Activated CD8-positive, alpha-beta memory T cell treated with anti-CD3 and anti-CD28 coated beads, Interleukin-2, amount 50 U/mL, for 24 hours (primary cell): Measurements from ENCODE around the gene GRK4.
A peak's percentile ranks its signal among the peaks of the same experiment; 100 is the strongest.
"Not testable (repeated sequence)": the region's sequence is repeated elsewhere in the genome, so short reads cannot be mapped to it uniquely, and the experiment has no call there.

ENCODE experiments used
- DNase-seq: peaks from one replicate; pipeline ENCODE4 v3.0.0-alpha.2; 2020; ENCODE audit errors: extremely low read depth

GRK4 gene

DNA sequence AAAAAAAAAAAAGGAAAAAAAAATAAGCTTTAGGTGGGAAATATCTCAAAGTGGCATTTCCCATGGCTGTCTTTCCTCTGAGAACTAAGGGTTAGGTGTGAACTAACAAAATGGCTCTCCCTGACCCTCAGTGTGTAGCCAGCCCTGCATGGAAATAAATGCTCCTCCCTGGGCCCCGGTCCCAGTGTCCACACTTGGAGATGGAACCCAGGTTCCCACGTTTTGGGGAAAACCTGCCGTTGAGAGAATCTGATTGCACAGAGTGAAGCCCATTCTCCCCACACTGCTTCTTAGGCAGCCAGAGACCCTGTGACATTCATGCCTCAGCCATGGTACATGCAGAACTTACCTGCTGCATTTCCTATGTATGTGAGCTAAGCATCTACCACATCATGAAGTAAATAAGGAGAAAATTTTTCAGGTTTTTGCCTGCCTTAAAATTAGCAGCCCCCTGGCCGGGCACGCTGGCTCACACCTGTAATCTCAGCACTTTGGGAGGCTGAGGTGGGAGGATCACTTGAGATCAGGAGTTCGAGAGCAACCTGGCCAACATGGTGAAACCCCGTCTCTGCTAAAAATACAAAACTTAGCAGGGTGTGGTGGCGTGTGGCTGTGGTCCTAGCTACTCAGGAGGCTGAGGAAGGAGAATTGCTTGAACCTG lies 76.5 kb downstream of the GRK4 start:
- DNase-seq: no peak

GRCh38 chr4:3040452-3041191 lies 77.3 kb downstream of the GRK4 start:
- DNase-seq: no peak

DNA sequence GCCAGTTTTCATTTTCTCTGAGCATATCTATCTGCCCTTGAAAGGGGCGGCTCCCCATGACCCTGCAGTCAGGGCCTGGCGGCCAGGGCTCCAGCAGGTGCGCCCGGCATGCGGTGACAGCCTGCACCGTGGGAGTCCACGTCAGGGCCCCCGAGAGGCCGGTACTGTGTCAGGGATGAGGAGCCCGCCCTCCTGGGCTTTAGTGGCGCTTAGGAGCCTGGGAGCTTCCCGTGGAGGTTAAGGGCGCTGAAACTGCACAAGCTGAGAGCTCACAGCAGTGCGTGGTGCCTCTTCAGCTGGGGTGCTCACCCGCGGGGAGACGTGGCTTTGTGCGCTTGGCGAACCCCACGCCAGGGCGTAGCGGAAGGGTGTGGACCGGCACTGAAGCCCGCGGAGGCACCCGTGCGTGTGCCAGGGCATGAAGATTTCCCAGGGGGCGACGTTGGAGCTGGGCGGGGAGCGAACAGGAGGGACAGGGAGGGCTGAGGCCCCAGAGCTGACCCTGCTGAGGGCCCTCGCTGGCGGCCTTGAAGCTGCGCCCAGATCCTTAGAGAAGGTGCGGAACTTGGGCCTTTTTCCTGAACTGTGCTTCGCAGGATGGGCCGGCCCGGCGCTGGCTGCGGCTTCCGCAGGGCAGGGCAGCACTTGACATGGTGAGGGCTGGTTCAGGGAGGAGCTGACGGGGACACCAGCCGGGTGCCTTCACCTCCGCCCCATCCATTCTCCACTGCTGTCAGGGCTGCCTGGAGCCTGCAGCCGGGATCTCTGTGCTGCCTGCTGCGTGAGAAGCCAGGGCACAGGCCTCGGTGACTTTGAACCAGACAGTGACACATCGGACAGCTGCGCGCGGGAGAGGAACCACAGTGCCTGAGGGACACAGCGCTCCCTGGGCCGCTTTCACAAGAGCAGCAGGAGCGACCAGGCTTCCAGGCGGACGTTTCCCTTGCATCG lies 78.1 kb downstream of the GRK4 start:
- DNase-seq: no peak

DNA sequence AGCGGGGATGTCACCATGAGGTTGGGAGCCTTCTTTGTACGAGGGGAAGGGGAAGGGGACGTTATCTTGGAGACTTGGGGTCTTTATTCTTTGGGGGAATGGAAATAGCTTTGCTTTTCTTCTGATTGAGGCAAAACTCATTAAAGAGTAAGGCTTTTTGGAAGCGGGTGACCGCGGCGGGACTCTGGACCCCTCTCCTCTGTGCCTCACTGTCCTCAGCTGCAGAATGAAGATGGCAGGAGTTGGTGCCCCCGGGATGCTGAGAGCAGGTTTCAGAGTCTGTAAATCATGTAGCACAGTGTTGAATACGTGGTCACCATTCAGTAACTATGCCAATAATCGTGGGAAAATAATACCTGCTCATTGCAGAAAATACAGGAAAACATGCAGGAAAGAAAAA lies 78.9 kb downstream of the GRK4 start:
- DNase-seq: no peak

- no peak for DNase-seq
Measured at GRCh38 chr4:3043282-3044020, 80.1 kb downstream of the GRK4 start.

- peak; percentile 39 for DNase-seq
Measured at GRCh38 chr4:3044870-3045819, 81.8 kb downstream of the GRK4 start.

GRCh38 chr4:3046162-3046561 lies 82.8 kb downstream of the GRK4 start:
- no peak for DNase-seq

GRCh38 chr4:3046623-3047022 lies 83.3 kb downstream of the GRK4 start:
- no peak for DNase-seq

- peak; percentile 27 for DNase-seq
Measured at GRCh38 chr4:3047464-3048286, 84.3 kb downstream of the GRK4 start.

DNA sequence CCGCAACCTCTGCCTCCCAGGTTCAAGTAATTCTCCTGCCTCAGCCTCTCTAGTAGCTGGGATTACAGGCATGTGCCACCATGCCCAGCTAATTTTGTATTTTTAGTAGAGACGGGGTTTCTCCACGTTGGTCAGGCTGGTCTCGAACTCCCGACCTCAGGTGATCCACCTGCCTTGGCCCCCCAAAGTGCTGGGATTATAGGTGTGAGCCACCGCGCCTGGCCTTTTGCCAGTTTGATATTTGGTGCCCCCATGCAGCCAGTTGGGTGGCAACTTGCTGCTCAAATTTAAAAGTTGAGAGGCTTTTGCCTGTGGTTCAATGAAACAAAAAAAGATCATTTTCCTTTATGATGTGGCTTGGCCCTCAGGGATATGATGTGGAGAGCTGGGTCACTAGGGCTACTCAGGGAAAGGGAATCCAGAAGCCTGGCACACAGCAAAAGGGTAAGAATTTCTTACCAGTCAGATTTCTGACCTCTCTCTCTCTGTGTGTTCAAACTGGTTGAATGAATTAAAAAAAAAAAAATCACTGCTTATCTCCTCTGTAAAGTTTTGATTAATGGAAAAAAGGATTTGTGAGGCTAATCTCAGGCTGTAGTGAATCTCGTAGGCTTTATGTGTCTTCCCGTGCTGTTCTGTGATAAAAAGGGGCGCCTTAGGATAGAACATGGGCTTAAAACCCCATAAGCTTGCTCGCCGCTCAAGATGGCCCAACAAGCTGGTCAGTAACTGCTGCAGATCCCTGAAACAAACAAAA lies 87.9 kb downstream of the GRK4 start:
- DNase-seq: not testable (repeated sequence)

GRCh38 chr4:3054169-3054759 lies 90.9 kb downstream of the GRK4 start:
- DNase-seq: no peak

- DNase-seq: no peak
Measured at GRCh38 chr4:3059943-3060342, 96.6 kb downstream of the GRK4 start.

DNA sequence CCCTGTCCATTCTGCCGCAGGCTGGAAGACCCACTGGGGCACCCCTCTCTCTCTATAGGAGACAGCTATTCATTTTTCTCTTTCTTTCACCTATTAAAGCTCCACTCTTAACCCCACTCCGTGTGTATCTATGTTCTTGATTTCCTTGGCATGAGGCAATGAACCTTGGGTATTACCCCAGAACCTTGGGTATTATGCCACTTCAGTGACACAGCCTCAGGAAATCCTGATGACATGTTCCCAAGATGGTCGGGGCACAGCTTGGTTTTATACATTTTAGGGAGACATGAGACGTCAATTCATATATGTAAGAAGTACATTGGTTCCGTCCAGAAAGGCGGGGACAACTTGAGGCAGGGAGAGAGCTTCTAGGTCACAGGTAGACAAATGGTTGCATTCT lies 97.6 kb downstream of the GRK4 start:
- no peak for DNase-seq

DNA sequence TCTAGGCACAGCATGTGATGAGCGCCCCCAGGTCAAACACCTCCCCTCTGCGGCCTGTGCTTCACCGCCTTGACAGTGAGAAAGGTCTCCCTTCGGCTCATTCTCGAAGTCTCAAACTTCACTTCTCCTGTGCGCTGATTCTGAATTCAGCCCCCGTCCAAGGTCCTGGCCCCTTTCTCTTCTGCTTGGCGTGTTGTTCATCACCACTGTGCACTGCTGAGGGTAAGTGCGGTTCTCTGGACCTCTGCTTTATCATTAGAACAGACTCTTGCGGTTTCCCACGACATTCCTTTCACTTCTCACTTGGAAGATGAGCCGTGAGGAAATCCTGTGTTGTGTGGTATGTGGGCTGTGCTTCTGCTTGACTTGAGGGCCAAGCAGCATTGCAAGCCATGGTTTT lies 99.1 kb downstream of the GRK4 start:
- no peak for DNase-seq

DNA sequence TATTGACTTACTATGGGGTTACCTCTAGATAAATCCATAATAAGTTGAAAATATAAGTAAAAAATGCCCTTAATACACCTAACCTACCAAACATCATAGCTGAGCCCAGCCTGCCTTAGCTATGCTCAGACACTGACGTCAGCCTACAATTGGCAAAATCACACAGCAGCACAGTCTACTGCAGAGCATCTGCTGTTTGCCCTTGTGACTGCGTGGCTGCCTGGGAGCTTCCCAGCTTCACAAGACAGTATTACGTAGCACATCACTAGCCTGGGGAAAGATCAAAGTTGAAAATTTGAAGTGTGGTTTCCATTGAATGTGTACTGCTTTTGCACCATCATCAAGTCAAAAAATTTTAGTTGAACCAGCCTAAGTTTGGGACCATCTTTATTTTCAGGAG lies 102.2 kb downstream of the GRK4 start:
- no peak for DNase-seq

- no peak for DNase-seq
Measured at GRCh38 chr4:3066836-3067400, 103.5 kb downstream of the GRK4 start.

DNA sequence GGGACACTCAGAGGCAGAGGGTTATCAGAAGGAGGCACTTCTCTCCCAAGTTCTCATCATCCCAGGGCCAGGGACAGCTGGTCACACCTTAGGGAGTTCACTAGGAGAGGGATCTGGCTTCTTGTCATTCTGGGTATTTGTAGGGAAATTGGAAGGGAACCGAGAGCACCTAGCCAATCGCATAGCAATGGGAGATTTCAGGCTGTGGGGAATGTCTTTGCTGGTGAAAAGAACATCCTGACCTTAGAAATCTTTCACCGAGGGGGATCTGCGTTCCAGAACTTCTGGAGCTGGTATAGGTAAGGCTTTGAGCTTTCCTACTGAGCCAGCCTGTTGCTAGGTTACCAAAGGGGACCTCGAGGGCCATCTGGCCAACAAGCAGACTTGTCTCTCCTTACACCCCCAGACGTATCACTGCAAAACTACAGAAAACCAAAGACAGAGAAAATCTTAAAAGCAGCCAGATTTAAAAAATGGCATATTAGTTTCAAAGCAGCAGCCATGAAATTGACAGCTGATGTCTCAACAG lies 104.2 kb downstream of the GRK4 start:
- no peak for DNase-seq

DNA sequence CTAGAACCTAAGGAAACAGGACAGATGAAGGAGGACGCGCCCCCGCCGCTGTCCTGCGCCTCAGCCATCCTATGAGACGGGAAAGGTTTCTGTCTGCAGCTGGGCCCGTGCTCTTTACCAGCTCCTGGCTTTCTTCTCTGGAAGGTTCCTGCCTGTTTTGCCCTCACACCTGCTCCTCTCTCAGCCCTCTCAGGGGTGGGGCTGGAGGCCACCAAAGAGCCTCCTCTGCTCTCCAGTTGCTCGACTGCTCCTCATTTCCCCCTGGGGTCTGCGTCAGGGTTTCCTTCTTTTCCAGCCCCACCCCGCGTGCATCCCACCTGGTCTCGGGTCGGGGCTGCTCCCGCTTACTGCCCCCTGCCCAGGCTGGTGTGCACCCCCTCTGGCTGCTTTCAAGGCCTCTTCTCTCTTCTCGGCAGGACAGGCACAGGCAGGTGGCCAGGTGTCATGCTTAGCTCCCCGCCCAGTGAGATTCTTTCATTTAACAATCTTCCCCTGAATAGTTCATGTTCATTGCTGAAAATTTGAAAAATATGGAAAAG lies 106.4 kb downstream of the GRK4 start:
- no peak for DNase-seq
